HL-60 (cell line): ENCODE results near the gene RAP1A.

Experiments
- CTCF ChIP-seq: IDR thresholded peaks from one replicate; pipeline ENCODE4 v1.5.1; 2011; ENCODE audit warnings: low read length, control low read depth, inconsistent platforms; ENCODE audit not compliant: insufficient read depth
- GABPA ChIP-seq: IDR thresholded peaks from 2 replicates; pipeline ENCODE4 v1.6.1; 2012; ENCODE audit warnings: low read depth
- POLR2AphosphoS5 ChIP-seq: IDR thresholded peaks from 2 replicates; pipeline ENCODE4 v1.6.1; 2012; ENCODE audit warnings: low read depth
- SPI1 ChIP-seq: IDR thresholded peaks from 2 replicates; pipeline ENCODE4 v1.6.1; 2012; ENCODE audit warnings: low read depth, mild to moderate bottlenecking, borderline replicate concordance
- TF ChIP-seq, protein P1 (sequence below): IDR thresholded peaks from 2 replicates; pipeline ENCODE4 v1.6.1; 2012; ENCODE audit warnings: low read depth; ENCODE audit not compliant: insufficient replicate concordance

DNA sequence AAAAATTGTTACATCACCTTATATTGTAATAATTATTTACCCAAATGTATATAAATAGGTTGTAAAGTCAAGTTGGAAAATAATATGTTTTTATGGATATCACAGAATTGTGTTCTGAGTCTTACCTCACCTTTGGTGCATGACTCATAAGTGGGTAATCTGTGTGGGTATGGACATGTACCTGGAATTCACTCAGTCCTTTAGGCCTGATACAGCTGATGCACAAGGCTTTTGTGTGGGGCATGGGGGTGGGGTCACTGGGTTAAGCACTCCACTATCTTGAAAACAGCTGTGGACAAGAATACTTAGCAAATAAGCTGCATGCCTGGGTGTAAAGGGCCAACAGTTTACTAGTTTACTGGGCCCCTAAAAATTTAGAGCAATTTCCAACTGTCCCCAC, 85.2 kb downstream of the RAP1A start:
- TF ChIP-seq CTCF (no peak), POLR2AphosphoS5 (no peak), GABPA (no peak), SPI1 (no peak)
- TF ChIP-seq, protein P1, sequence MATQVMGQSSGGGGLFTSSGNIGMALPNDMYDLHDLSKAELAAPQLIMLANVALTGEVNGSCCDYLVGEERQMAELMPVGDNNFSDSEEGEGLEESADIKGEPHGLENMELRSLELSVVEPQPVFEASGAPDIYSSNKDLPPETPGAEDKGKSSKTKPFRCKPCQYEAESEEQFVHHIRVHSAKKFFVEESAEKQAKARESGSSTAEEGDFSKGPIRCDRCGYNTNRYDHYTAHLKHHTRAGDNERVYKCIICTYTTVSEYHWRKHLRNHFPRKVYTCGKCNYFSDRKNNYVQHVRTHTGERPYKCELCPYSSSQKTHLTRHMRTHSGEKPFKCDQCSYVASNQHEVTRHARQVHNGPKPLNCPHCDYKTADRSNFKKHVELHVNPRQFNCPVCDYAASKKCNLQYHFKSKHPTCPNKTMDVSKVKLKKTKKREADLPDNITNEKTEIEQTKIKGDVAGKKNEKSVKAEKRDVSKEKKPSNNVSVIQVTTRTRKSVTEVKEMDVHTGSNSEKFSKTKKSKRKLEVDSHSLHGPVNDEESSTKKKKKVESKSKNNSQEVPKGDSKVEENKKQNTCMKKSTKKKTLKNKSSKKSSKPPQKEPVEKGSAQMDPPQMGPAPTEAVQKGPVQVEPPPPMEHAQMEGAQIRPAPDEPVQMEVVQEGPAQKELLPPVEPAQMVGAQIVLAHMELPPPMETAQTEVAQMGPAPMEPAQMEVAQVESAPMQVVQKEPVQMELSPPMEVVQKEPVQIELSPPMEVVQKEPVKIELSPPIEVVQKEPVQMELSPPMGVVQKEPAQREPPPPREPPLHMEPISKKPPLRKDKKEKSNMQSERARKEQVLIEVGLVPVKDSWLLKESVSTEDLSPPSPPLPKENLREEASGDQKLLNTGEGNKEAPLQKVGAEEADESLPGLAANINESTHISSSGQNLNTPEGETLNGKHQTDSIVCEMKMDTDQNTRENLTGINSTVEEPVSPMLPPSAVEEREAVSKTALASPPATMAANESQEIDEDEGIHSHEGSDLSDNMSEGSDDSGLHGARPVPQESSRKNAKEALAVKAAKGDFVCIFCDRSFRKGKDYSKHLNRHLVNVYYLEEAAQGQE = no peak
